Measurements from ENCODE around the gene EXPH5.

DNA sequence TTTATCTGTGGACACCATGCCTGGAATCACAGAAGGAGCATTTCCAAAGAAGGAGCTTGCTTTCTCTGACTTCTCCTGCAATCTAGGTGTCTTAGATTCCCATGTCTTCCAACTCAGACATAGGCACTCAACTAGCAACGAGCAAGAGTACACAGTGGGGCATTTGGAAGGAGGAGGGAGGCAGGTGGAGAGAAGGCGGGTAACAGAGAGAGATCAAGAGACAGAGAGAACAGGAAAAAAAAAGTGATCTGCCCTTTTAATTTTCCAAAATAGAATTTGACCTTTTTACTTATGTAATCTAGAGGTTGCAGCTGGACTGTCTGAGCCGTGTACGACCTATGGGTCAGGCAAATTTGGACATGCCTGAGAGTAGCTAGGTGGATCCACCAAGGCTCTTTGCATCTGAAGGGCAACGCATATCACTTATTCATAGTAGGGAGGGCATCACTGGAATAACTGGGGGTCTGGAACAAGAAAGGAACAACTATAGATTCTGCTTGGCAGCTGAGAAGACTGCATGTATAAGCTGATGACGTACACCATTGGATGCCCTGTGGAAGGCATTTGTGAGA, 58.1 kb downstream of the EXPH5 start:
- TF ChIP-seq, protein P1, sequence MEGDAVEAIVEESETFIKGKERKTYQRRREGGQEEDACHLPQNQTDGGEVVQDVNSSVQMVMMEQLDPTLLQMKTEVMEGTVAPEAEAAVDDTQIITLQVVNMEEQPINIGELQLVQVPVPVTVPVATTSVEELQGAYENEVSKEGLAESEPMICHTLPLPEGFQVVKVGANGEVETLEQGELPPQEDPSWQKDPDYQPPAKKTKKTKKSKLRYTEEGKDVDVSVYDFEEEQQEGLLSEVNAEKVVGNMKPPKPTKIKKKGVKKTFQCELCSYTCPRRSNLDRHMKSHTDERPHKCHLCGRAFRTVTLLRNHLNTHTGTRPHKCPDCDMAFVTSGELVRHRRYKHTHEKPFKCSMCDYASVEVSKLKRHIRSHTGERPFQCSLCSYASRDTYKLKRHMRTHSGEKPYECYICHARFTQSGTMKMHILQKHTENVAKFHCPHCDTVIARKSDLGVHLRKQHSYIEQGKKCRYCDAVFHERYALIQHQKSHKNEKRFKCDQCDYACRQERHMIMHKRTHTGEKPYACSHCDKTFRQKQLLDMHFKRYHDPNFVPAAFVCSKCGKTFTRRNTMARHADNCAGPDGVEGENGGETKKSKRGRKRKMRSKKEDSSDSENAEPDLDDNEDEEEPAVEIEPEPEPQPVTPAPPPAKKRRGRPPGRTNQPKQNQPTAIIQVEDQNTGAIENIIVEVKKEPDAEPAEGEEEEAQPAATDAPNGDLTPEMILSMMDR (IDR thresholded peaks at IDR 0.05), result no peak
- no peak for TF ChIP-seq POLR2A (IDR thresholded peaks at IDR 0.05)

All from uterus (tissue), 2 donors.